Erythroblast (primary cell): ENCODE measurements around the gene ZBTB21.

ENCODE experiments used
- DNase-seq, 2 experiments: peaks; one replicate each; lab custom pipeline; 2025; lab: John Stamatoyannopoulos, UW
- GATA1 ChIP-seq: IDR thresholded peaks from 2 replicates; pipeline ENCODE4 v1.6.1; 2011; ENCODE audit warnings: low read depth, mild to moderate bottlenecking, control low read depth, low read length, moderate library complexity
- POLR2A ChIP-seq: IDR thresholded peaks from 2 replicates; pipeline ENCODE4 v1.6.1; 2011; ENCODE audit warnings: mild to moderate bottlenecking, low read length

Gene ZBTB21

GRCh38 chr21:42044871-42045495 lies 34.8 kb upstream of the ZBTB21 start:
- no peak for DNase-seq
- TF ChIP-seq GATA1 = no peak
- TF ChIP-seq POLR2A = no peak

- no peak for DNase-seq
- no peak for TF ChIP-seq GATA1
- no peak for TF ChIP-seq POLR2A
Observed at GRCh38 chr21:42043961-42044360, 33.8 kb upstream of the ZBTB21 start.

GRCh38 chr21:42043201-42043895 lies 33.2 kb upstream of the ZBTB21 start:
- DNase-seq = no peak
- TF ChIP-seq GATA1 = no peak
- no peak for TF ChIP-seq POLR2A

- no peak for DNase-seq
Observed at GRCh38 chr21:42042651-42043050, 32.5 kb upstream of the ZBTB21 start.

GRCh38 chr21:42041711-42042110 lies 31.6 kb upstream of the ZBTB21 start:
- DNase-seq = no peak
- TF ChIP-seq GATA1 (no peak), POLR2A (no peak)

More at GRCh38 chr21:42042651-42043050, 32.5 kb upstream of the ZBTB21 start:
- TF ChIP-seq POLR2A = no peak
- TF ChIP-seq GATA1 = no peak

- no peak for DNase-seq
- TF ChIP-seq GATA1 (no peak), POLR2A (no peak)
Observed at GRCh38 chr21:42041246-42041645, 31.1 kb upstream of the ZBTB21 start.

GRCh38 chr21:42040411-42041180 lies 30.4 kb upstream of the ZBTB21 start:
- DNase-seq = no peak
- no peak for TF ChIP-seq POLR2A
- no peak for TF ChIP-seq GATA1

- TF ChIP-seq GATA1 (no peak), POLR2A (no peak)
- DNase-seq = no peak
Observed at GRCh38 chr21:42039911-42040351, 29.8 kb upstream of the ZBTB21 start.

- DNase-seq = no peak
- TF ChIP-seq POLR2A = no peak
- TF ChIP-seq GATA1 = no peak
Observed at GRCh38 chr21:42039470-42039901, 29.3 kb upstream of the ZBTB21 start.

GRCh38 chr21:42038826-42039425 lies 28.8 kb upstream of the ZBTB21 start:
- DNase-seq = no peak
- TF ChIP-seq GATA1 = no peak
- TF ChIP-seq POLR2A = no peak

GRCh38 chr21:42038393-42038792 lies 28.2 kb upstream of the ZBTB21 start:
- TF ChIP-seq GATA1 = no peak
- no peak for TF ChIP-seq POLR2A
- DNase-seq = no peak

GRCh38 chr21:42037943-42038342 lies 27.8 kb upstream of the ZBTB21 start:
- no peak for TF ChIP-seq GATA1
- no peak for TF ChIP-seq POLR2A
- no peak for DNase-seq

GRCh38 chr21:42037516-42037915 lies 27.4 kb upstream of the ZBTB21 start:
- TF ChIP-seq POLR2A (no peak), GATA1 (no peak)
- no peak for DNase-seq
